ENCODE results near the gene ITPR3. TPM values are rescaled to one million over a fixed set of nuclear protein-coding genes. Genes with fewer than 3 reads are reported as not detected.

Gene ITPR3
- polyA plus RNA-seq, 1 of the 3 experiments (the other 2 are of a cell fraction), result 8.1 TPM

GRCh38 chr6:33720998-33721397, 99.9 kb downstream of the ITPR3 start:
- Histone ChIP-seq H3K9me2 (no peaks in the 10 kb centered on the region), H2AFZ (ENCODE audit: low read depth) (no peak overlapping the region), H3K36me3 (replicated peaks in 1 of 2; ENCODE audit: control insufficient read depth in 1 of 2, insufficient read depth in 2 of 2, low read length in 1 of 2) (no peaks in the 10 kb centered on the region), H3K4me3 (ENCODE audit: low read depth in 2 of 2, low read length in 1 of 2) (no peak overlapping the region), H3F3A (replicated peaks; ENCODE audit: insufficient read depth) (no peaks in the 10 kb centered on the region), H3K4me1 (ENCODE audit: control insufficient read depth in 1 of 2, insufficient read depth in 2 of 2, low read depth in 1 of 2, low read length in 1 of 2) (no peaks in the 10 kb centered on the region), H4K20me1 (ENCODE audit: insufficient read depth) (no peaks in the 10 kb centered on the region), H3K9ac (no peak overlapping the region), H3K9me3 (no peaks in the 10 kb centered on the region), H3K27ac (ENCODE audit: low read depth in 2 of 2, low read length in 1 of 2) (no peak overlapping the region), H3K4me2 (no peak overlapping the region), H3K27me3 (ENCODE audit: insufficient read depth) (peaks cover 50% of the 10 kb centered on the region), H3K79me2 (ENCODE audit: insufficient read depth) (no peaks in the 10 kb centered on the region)
- WGBS (ENCODE audit: low lambda C conversion rate), result 67% methylated on average over 1 of the region's 1 CpG
- POLR2A ChIA-PET, result no interaction called here
- CTCF ChIA-PET, result no interaction called here
- DNase-seq, result no peak
- TF ChIP-seq RAD21 (IDR thresholded peaks at IDR 0.05; ENCODE audit: low read length) (no peak), FOSL2 (IDR thresholded peaks at IDR 0.05; ENCODE audit: borderline replicate concordance, low read depth) (no peak), FOXM1 (IDR thresholded peaks at IDR 0.05; ENCODE audit: low read depth) (no peak), USF2 (IDR thresholded peaks at IDR 0.05; ENCODE audit: borderline replicate concordance, low read depth, low read length) (no peak), GABPA (IDR thresholded peaks at IDR 0.05; ENCODE audit: low read depth) (no peak), YY1 (IDR thresholded peaks at IDR 0.05; ENCODE audit: low read depth) (no peak), SMC3 (IDR thresholded peaks at IDR 0.05; ENCODE audit: low read depth, low read length) (no peak), NRF1 (IDR thresholded peaks at IDR 0.05; ENCODE audit: low read depth, low read length) (no peak), PBX3 (IDR thresholded peaks at IDR 0.05) (no peak), RCOR1 (IDR thresholded peaks at IDR 0.05; ENCODE audit: low read length) (no peak), CTCF (IDR thresholded peaks at IDR 0.05) (no peak), POLR2AphosphoS5 (IDR thresholded peaks at IDR 0.05; ENCODE audit: low read depth, low read length) (no peak), ELF1 (IDR thresholded peaks at IDR 0.05) (no peak), NFIC (IDR thresholded peaks at IDR 0.05; ENCODE audit: borderline replicate concordance) (no peak), TAF1 (IDR thresholded peaks at IDR 0.05; ENCODE audit: borderline replicate concordance, low read depth, low read length) (no peak), RFX5 (IDR thresholded peaks at IDR 0.05; ENCODE audit: low read length) (no peak), CHD2 (IDR thresholded peaks at IDR 0.05; ENCODE audit: low read length, partially characterized antibody) (no peak), USF1 (IDR thresholded peaks at IDR 0.05; ENCODE audit: borderline replicate concordance, low read depth) (no peak)
